Mammary epithelial cell (primary cell): ENCODE data around the gene LRIG3.

Experiments used
- EZH2 ChIP-seq: IDR thresholded peaks from 2 replicates; pipeline ENCODE4 v1.6.1; 2012; ENCODE audit warnings: low read length, inconsistent platforms, borderline replicate concordance
- TF ChIP-seq, protein P1 (sequence below), 2 donors: IDR thresholded peaks in 1 of 2; conservative IDR thresholded peaks in 1 of 2; 2 replicates each; pipeline ENCODE4 v1.5.1; 2011 to 2012; ENCODE audit warnings: inconsistent platforms in 2 of 2, low read length in 2 of 2, mild to moderate bottlenecking in 2 of 2, control low read depth in 1 of 2, low read depth in 1 of 2; ENCODE audit not compliant: insufficient read depth in 1 of 2; ENCODE audit errors: extremely low read depth in 1 of 2

DNA sequence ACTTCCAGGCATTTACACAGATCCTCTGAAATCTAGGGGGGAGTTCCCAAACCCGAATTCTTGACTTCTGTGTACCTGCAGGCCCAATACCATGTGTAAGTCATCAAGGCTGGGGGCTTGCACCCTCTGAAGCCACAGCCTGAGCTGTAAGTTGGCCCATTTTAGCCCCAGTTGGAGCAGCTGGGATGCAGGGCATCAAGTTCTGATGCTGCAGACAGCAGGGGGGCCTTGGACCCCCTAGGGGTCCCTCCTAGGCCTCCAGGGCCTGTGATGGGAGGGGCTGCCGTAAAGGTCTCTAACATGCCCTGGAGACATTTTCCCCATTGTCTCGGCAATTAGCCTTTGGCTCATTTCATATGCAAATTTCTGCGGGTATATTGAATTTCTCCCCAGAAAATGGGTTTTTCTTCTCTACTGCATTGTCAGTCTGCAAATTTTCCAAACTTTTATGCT, 59.5 kb downstream of the LRIG3 start:
- TF ChIP-seq, protein P1, sequence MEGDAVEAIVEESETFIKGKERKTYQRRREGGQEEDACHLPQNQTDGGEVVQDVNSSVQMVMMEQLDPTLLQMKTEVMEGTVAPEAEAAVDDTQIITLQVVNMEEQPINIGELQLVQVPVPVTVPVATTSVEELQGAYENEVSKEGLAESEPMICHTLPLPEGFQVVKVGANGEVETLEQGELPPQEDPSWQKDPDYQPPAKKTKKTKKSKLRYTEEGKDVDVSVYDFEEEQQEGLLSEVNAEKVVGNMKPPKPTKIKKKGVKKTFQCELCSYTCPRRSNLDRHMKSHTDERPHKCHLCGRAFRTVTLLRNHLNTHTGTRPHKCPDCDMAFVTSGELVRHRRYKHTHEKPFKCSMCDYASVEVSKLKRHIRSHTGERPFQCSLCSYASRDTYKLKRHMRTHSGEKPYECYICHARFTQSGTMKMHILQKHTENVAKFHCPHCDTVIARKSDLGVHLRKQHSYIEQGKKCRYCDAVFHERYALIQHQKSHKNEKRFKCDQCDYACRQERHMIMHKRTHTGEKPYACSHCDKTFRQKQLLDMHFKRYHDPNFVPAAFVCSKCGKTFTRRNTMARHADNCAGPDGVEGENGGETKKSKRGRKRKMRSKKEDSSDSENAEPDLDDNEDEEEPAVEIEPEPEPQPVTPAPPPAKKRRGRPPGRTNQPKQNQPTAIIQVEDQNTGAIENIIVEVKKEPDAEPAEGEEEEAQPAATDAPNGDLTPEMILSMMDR (conservative IDR thresholded peaks at IDR 0.05 in 1 of 2, IDR thresholded peaks at IDR 0.05 in 1 of 2; ENCODE audit: extremely low read depth in 1 of 2, insufficient read depth in 1 of 2, low read depth in 1 of 2, low read length in 2 of 2): no peak
- TF ChIP-seq EZH2: no peak
